ENCODE data around the gene NKAIN2.
"Not testable (repeated sequence)": the region's sequence is repeated elsewhere in the genome, so short reads cannot be mapped to it uniquely, and the experiment has no call there.

NKAIN2 gene

DNA sequence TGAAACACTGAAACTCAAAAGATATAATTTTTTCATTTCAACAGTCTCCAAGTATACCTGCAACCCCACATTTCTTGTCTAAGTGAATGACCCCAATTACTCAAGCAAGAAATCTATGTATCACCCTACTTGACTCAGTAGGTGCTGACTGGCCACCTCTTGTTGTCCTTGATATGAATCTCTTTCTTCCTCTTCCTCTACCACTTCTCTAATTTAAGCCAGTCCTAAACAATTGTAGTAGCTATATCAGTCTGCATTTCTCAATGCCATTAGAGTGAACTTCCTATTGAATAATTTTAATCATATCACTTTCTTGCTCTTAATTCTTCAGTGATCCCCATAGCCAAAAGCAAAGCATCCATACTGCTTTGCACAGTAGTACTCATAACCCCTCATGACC is 93.2 kb downstream of the NKAIN2 start:
- DNase-seq: no peak

DNA sequence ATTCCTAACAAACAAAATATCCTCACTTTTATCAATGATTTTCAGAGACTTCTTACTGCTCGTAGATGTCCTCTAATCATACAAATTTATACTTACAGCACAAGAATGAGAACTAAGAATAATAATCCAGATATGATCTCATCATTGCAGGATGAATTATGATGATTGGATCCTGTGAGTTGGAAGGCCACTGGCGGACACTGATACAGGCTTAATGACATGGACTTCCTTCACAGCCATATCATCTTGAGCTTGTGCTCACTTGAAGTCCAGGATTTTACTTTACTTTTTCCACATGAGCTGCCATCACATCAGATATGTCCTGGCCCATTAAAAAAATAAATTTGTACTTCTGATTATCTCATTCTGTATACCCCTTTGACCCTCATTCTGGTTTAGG is 94.3 kb downstream of the NKAIN2 start:
- DNase-seq: no peak

DNA sequence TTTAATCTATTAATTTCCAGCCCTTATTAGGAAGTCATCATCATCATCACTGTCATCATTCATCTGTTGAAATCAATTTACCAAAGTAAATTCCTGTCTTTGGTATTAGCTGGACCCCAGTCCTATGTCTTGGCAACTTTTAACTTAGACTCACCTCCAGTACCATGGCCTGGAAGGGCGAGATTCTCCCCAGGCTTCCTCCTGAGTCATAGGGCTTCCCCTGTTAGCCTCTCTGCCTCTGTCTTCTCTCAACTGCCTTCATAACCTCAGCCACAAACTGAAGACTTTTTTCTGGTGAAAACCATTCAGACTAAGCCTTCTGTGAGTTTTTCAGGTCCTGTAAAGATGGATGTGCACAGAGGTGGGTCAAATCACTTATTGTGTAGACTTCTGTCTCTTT is 95.0 kb downstream of the NKAIN2 start:
- no peak for DNase-seq

DNA sequence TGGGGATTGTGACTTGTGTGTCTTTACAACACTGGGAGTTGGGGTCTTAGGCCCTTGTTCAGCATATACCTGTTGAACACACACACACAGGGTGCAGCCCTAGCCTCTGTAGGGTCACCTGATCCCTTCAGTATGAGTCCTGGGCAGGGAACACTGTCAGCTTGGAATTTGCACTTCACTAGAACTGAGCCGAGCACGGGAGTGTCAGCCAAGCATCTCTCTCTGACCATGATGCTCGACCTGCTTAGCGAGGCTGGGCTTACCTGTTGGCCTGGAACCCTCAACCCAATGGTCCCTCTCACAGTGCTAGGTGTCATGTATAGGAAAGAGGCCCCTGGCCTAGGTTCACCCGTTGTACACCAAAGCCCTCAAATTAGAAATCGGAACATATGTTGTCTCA is 96.1 kb downstream of the NKAIN2 start:
- DNase-seq: no peak

DNA sequence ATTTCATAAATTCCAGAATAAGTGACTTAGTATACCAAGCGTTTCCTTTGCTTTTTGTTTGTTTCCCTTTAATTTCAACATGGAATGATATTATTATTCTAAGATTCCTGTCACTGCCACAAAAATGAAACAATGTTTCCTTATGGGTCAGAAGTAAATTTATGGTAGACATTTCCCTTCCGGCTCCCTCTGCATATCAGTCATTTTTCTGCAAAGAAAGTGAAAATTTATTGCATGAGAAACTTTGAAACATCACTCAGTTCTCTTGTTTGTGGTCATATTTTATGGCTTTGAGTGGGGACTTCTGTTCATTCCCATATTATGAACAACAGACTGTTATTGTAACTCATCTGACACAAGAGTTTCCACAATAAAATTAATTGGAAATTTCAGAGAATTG is 97.8 kb downstream of the NKAIN2 start:
- no peak for DNase-seq

DNA sequence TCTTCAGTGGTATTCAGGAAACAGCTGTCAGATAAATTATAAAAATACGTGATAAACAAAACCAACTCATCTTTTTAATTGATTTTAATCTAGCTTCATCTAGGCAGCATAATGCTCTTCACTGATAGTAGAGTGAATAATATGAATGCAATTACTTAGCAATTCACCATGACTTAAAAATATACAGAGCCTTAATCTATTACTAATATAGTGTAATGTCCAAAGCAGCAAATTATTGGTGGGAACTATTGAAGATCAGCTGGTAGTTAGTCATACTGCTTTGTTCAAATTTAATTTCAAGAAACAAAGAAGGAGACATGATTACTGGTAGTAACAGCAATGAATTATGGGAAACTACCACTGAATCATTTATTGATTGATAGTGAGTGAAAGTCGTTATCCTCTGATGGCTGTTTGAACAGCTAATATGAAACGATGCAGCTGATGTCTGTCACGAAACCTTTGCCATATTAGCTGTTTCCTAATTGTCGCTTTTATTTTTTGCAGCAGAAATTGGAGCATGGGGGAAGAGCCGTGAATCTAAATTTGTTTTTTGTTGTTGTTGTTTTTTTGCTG is 99.2 kb downstream of the NKAIN2 start:
- DNase-seq: no peak

DNA sequence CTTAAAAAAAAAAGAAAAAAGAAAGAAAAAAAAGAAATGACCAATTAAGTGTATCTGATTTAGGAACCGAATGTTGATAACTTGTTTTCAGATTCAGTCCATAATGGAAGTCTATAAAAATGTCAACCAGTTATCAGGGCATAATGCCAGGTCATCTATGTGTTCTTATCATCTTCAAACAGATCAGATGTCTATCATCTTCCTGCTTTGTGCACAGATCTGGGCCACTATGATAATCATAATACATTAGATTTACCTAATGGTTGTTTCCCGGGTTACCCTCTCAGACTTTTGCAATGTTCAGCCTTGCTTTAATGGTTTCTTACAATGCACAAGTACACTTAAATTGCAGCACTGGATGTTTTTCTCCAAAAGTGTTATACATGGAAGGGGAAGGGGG is 100.6 kb downstream of the NKAIN2 start:
- no peak for DNase-seq

DNA sequence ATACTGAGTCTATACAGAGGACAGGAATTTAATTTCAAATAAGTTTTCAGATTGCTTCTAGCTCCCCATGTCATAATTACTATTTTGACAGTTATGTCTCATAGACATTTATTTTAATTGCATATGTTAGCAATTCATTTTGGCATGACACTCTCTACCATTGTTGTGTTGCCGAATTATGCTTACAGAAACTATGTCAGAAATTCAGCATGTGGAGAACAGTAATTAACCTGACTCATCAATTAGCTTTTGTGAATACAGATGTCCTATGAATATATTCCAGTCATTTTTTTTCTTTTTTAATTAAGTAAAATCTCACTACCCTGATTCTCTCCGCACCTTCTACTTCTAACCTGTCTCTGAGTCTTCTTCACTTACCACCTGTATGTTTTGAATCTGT is 105.1 kb downstream of the NKAIN2 start:
- DNase-seq: peak; percentile 93

DNA sequence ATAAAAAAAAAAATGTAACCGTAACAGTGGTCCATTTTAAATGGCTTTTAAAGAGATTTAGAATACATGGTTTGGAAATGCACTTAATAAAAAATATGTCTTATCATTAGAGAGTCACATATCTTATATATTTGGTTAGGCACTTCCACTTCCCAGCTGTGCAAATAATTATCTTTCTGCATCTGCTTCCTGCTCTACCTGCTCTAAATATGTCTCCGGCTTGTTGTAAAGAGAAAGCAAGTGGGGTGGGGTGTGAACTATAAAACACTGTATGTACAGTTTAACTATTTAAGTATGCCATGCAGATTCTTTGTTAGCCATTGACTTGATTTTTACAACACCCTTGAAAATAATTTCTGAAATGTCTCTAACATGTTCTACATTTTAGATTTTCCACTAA is 106.3 kb downstream of the NKAIN2 start:
- peak; percentile 92 for DNase-seq

DNA sequence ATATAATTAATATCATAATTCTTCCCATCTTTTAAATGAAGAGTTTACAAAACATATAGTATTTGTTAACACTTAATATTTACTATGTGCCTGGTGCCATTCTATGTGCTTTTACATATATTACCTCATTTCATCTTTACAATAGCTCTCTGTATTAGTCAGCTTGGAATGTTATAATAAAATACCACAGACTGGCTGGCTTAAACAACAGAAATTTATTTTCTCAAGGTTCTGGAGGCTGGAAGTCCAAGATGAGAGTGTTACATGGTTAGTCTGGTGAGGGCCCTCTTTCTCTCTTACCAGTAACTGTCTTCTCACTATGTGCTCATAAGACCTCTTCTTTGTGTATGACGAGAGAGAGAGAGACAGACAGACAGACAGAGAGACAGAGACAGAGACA is 110.2 kb downstream of the NKAIN2 start:
- no peak for DNase-seq

DNA sequence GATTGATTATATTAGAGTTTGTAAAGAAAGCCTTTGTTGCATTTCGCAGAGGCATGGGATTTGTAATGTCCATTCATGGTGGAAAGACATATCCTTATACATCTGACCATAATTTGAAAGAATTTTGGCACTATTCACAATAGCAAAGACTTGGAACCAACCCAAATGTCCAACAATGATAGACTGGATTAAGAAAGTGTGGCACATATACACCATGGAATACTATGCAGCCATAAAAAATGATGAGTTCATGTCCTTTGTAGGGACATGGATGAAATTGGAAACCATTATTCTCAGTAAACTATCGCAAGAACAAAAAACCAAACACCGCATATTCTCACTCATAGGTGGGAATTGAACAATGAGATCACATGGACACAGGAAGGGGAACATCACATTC is 119.7 kb downstream of the NKAIN2 start:
- not testable (repeated sequence) for DNase-seq

DNA sequence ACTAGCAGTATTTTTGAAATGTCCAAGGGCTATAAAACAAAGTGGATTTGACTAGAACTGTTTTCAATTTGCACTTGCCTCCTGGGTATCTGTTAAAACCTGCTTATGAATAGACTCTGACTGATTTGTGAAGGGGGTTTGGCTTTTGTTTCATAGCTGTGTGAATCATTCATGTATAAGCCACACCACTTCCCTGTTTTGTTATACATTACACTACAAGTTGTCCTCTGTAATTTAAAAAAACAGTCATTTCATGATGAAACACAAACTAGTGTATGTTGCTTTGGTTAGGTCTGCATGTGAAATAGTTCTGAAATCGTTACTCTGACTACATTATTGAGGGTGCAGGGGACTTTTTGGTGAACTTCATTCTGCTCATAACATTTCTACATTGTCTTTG is 121.7 kb downstream of the NKAIN2 start:
- peak; percentile 87 for DNase-seq

DNA sequence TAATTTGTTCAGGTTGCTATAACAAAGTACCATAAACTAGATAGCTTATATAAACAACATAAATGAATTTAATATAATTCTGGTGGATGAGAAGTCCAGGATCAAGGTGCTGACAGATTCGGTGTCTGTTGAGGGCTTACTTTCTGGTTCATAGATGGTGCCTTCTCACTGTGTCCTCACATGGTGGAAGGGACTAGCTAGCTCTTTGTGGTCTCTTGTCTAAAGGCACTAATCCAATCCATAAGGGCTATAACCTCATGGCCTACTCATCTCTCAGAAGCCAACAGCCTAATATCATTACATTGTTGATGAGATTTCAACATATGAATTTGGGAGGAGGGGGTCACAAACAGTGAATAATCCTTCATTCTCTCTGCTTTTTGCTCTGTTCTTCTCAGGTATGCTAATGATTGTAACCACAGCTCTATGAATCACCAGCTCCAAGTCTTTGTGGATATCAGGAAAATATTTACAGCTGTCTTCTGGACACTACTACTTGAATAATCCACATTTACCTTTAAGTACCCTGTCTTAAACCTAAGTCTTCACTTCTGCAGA is 122.3 kb downstream of the NKAIN2 start:
- DNase-seq: peak; percentile 57

DNA sequence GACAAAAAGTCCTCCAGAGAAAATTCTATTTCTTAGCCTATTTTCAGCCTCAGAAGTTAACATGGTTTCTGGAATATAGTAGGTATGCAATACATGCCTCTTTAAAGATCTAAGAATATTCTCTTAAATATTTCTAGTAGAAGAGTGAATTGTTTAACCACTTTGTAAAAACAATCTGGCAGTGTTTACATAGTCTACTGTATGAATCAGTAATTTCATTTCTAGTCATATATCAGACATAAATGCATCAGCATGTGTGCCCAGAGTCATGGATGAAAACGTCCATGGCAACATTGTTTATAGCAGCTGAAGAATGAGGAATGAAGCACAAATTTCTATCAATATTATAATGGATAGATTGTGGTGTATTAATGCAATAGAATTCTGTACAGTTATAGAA is 124.9 kb downstream of the NKAIN2 start:
- peak; percentile 35 for DNase-seq

DNA sequence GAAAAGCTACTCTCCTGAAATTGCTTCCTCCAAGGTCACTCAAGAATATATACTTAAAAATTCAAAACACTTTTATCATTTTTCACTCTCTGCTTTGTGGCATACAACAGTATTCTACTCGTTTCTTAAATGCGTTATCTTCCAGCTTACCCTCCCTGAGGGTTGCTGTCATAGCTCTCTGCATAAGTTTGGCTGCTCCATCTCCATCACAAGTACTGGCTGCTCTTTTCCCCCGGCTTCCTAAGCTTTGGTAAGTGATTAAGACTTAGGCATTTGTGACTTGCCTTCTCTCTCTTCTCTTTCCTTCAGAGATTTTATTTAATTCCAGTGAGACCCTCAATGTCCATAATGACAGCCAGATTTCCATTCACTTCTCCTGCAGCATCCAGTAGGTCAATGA is 128.3 kb downstream of the NKAIN2 start:
- no peak for DNase-seq

DNA sequence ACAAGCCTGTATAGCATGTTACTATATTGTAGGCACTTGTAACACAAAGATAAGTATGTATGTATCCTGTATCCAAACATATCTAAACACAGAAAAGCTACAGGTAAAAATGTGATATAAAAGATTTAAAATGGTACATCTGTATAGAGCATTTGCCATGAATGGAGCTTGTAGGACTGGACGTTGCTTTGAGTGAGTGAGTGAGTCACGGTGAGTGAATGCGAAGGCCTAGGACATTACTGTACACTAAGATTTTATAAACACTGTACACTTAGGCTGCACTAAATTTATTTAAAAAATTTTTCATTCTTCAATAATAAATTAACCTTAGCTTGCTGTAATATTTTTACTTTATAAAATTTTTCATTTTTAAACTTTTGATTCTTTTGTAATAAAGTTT is 136.9 kb downstream of the NKAIN2 start:
- DNase-seq: no peak

DNA sequence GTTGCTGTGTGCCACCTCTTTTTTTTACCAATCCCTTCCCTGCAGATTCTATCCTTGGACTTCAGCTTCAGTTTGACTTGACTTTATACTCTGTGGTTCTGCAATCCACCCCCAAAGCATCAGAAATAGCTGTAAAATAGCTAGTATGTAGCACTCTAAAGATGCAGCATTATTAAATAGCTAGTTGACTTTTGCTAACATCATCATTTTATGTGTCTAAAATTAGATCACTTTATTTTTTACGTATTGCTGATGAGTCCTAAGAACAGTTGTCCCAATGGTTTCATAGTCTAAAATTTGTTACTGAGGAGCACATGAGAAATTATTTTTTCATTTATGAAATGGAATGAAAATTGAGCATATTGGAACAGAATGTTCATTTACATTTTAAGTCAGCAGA is 138.2 kb downstream of the NKAIN2 start:
- DNase-seq: no peak

DNA sequence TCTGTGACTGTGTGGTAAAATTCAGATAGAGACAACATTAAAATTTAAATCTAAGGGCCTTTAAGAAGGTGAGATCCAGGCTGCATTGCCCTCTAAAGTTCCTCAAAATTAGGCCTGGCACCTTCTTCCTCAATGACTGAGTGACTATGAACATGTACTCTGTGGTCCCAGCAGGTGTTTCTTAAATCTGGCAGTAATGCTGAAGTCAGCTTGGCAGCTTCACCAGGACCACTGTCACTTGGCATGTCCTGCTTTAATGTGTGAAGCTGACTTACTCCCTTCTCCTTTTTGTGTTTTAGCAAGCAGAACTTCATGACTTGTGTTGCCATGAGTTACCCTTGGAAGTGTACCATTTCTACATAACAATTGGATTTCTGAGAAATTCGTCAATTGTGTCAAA is 141.7 kb downstream of the NKAIN2 start:
- peak; percentile 96 for DNase-seq

DNA sequence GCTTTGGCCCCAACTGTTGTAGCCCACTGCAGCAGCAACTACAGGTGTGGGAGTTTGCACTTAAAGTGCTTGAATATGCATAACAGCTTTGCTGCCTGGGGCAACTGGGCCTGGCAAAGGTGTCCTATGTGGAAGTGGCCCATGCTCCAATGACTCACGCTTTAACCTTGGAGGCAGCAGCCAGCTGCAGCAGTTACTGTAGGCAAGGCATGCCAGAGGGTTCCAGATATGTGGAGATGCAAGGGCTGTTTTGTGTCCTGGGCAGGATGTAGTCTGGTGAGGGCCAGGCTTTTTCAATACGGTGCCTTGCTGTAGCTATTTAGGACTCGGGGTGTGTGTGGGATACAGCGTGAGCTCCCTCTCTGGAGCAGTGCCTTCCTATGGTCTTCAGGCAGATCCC is 150.3 kb downstream of the NKAIN2 start:
- DNase-seq: peak; percentile 81

DNA sequence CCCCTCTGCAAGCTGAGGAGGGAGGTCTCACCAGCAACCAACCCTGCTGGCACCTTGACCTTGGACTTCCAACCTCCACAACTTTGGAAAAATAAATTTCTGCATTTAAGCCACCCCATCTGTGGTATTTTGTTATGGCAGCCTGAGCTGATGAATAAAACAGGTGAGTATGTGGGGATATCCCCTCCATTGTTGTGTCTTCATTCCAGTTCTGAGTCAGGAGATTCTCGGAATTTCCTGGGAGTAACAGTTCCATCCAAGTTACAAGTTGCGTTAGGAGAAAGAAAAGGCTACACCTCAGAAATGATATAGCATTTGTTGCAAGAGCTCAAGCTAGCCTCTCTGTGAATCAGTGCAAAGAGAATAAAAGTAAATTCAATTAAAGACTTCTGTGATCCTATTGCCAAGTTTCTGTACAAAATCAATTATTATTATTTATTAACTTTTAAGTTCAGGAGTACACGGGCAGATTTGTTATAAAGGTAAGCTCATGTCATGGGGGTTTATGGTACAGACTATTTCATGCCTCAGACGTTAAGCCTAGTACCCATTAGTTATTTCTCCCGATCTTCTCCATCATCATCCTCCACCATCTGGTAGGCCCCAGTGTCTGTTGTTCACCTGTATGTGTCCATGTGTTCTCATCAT is 153.0 kb downstream of the NKAIN2 start:
- no peak for DNase-seq

DNA sequence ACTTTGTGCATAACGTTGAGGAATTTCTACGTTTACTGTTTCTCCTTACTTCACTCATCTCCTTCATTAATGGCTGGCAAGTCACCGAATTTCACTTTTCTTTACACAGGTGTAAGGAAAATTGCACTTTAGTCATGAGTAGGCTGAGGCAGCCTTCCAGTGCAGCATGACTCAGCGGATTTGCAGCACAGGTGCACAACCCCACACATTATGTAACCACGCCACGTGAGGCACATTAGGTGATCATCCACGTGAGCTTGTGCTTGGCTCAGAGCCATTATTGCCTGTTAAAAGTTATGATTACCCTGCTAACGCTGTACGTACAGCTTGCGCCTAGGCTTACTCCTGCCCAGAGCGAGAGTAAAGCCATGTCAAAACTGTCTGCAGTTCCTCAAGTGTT is 158.8 kb downstream of the NKAIN2 start:
- DNase-seq: peak; percentile 100

DNA sequence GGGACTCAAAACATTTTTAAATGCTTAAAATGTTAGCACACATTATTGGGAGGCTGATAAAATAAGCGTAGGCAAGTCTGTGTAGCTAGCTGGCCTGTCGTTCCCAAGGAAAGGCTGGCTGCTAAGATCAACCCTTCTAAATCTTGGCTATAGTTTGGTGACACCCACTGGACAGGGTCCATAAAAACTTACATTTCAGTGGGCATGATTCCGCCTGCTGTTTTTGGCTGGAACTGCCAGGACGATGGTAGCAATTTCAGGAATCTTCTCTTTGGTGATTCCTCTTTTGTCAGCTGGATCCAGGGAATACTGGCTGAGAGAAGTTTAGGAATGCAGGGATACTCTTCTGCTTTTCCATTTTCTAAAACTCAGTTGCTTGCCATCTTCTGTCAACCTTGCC is 162.2 kb downstream of the NKAIN2 start:
- peak; percentile 92 for DNase-seq

DNA sequence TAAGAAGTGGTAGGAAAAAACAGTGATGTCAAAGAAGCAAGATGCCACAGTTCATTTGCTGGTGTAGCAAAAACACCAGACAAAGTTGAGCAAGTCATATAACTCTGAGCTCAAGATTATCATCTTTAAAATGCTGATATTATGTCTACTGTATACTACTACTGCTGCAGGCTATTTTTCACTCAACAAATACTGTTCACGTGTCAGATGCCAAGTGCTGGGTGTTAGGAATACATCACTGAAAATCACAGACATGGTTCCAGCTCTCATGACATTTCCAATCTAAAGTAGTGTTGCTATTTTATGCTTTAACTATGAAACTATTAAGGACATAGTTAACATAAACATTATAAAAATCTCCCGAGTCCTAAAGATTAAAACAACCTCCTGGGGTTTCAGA is 163.0 kb downstream of the NKAIN2 start:
- DNase-seq: peak; percentile 50

DNA sequence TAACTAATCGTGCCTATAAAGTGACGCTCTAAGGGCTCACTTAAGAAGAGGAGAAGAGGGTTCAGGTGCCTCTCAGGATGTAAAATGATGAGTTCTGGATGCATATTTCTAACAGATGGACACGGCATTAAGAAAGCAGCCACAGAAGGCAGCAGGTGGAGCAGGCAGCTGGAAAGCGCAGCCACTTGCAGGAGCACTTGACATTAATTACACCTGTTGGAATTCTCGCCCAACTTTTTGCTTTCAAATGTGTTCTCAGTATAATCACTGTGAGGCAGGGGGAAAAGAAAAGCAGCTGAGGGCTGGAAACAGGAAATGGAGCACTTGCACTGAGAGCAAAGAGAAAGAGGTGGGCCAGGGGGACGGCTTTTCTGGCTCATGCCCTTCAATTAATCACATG is 164.2 kb downstream of the NKAIN2 start:
- peak; percentile 99 for DNase-seq

All from NCI-H69 (cell line).